Astrocyte (in vitro differentiated cells and primary cell): ENCODE data around the gene NABP2. TPM values are rescaled to one million over a fixed set of nuclear protein-coding genes. Genes with fewer than 3 reads are reported as not detected.
A peak's percentile ranks its signal among the peaks of the same experiment; 100 is the strongest.

ENCODE experiments used
- DNase-seq: peaks from one replicate; pipeline ENCODE4 v3.0.0-alpha.2; 2010; ENCODE audit warnings: low read depth
- FAIRE-seq: peaks from 2 replicates; lab custom pipeline; 2011; peaks lifted over from hg19 to GRCh38; lab: Jason Lieb, UNC
- H2AFZ ChIP-seq: 2 replicates; pipeline ENCODE4 v1.6.0; 2012; ENCODE audit warnings: low read depth, low read length, inconsistent platforms
- H3K27ac ChIP-seq: 2 replicates; pipeline ENCODE4 v1.5.1; 2011; ENCODE audit warnings: low read depth, low read length, inconsistent platforms
- H3K27me3 ChIP-seq: 2 replicates; pipeline ENCODE4 v1.6.0; 2011; ENCODE audit warnings: low read length, inconsistent platforms; ENCODE audit not compliant: insufficient read depth
- H3K36me3 ChIP-seq: 2 replicates; pipeline ENCODE4 v1.5.1; 2011; ENCODE audit warnings: low read length, inconsistent platforms; ENCODE audit not compliant: insufficient read depth
- H3K4me1 ChIP-seq: 2 replicates; pipeline ENCODE4 v1.5.1; 2011; ENCODE audit warnings: low read length, inconsistent platforms; ENCODE audit not compliant: insufficient read depth
- H3K4me2 ChIP-seq: 2 replicates; pipeline ENCODE4 v1.6.0; 2012; ENCODE audit warnings: low read length, inconsistent platforms
- H3K4me3 ChIP-seq: 2 replicates; pipeline ENCODE4 v1.5.1; 2011; ENCODE audit warnings: low read depth, mild to moderate bottlenecking, low read length, inconsistent platforms; ENCODE audit not compliant: insufficient read depth
- H3K79me2 ChIP-seq: 2 replicates; pipeline ENCODE4 v1.6.0; 2012; ENCODE audit warnings: mild to moderate bottlenecking, low read length, inconsistent platforms; ENCODE audit not compliant: insufficient read depth
- H3K9ac ChIP-seq: 2 replicates; pipeline ENCODE4 v1.6.0; 2012; ENCODE audit warnings: mild to moderate bottlenecking, low read length, inconsistent platforms
- H3K9me3 ChIP-seq: 2 replicates; pipeline ENCODE4 v1.5.1; 2012; ENCODE audit warnings: low read depth, mild to moderate bottlenecking, low read length, inconsistent platforms; ENCODE audit not compliant: insufficient read depth
- H4K20me1 ChIP-seq: 2 replicates; pipeline ENCODE4 v1.6.0; 2012; ENCODE audit warnings: low read length, inconsistent platforms; ENCODE audit not compliant: insufficient read depth
- H3K27ac Mint-ChIP-seq: one replicate; pipeline ENCODE4 v1.8.0; 2021; ENCODE audit warnings: mild to moderate bottlenecking, mixed read lengths; ENCODE audit not compliant: unreplicated experiment
- H3K27me3 Mint-ChIP-seq: one replicate; pipeline ENCODE4 v1.8.0; 2021; ENCODE audit warnings: low read depth, mixed read lengths; ENCODE audit not compliant: unreplicated experiment
- H3K36me3 Mint-ChIP-seq: one replicate; pipeline ENCODE4 v1.8.0; 2021; ENCODE audit warnings: low read depth, mixed read lengths; ENCODE audit not compliant: unreplicated experiment
- H3K4me1 Mint-ChIP-seq: one replicate; pipeline ENCODE4 v1.8.0; 2021; ENCODE audit warnings: low read depth, mixed read lengths; ENCODE audit not compliant: unreplicated experiment
- H3K4me3 Mint-ChIP-seq: one replicate; pipeline ENCODE4 v1.8.0; 2021; ENCODE audit warnings: mild to moderate bottlenecking, moderate library complexity, mixed read lengths; ENCODE audit not compliant: unreplicated experiment
- H3K9me3 Mint-ChIP-seq: one replicate; pipeline ENCODE4 v1.8.0; 2021; ENCODE audit warnings: mild to moderate bottlenecking, mixed read lengths; ENCODE audit not compliant: unreplicated experiment
- CTCF ChIP-seq: IDR thresholded peaks from 2 replicates; pipeline ENCODE4 v1.5.1; 2011; ENCODE audit warnings: low read depth, mild to moderate bottlenecking, inconsistent platforms, low read length, moderate library complexity; ENCODE audit not compliant: insufficient read depth
- EZH2 ChIP-seq: IDR thresholded peaks from 2 replicates; pipeline ENCODE4 v1.6.1; 2012; ENCODE audit warnings: mild to moderate bottlenecking, low read length, inconsistent platforms; ENCODE audit not compliant: insufficient read depth
- total RNA-seq: library from RNA; stranded (reverse); gene quantifications from 2 replicates; pipeline ENCODE4 v1.2.1, GENCODE V29; 2021

NABP2 gene
- total RNA-seq, 1 donor from 2014 or later: 29.1 TPM

GRCh38 chr12:56202838-56203237 lies 21.3 kb upstream of the NABP2 start:
- no peak overlapping the region for H3K27ac ChIP-seq
- Mint-ChIP-seq H3K4me3 (no peak overlapping the region), H3K27ac (no peak overlapping the region), H3K9me3 (no peaks in the 10 kb centered on the region), H3K4me1 (peaks cover 19% of the 10 kb centered on the region), H3K36me3 (peaks cover 18% of the 10 kb centered on the region), H3K27me3 (no peaks in the 10 kb centered on the region)
- DNase-seq (no peak), FAIRE-seq (no peak)
- no peak overlapping the region for H3K4me2 ChIP-seq
- no peaks in the 10 kb centered on the region for H3K9me3 ChIP-seq
- TF ChIP-seq EZH2 (no peak), CTCF (no peak)
- peaks cover 27% of the 10 kb centered on the region for H4K20me1 ChIP-seq
- no peak overlapping the region for H2AFZ ChIP-seq
- H3K4me1 ChIP-seq: peaks cover 8% of the 10 kb centered on the region
- no peaks in the 10 kb centered on the region for H3K79me2 ChIP-seq
- no peaks in the 10 kb centered on the region for H3K27me3 ChIP-seq
- H3K9ac ChIP-seq: no peak overlapping the region
- peaks cover 34% of the 10 kb centered on the region for H3K36me3 ChIP-seq
- no peak overlapping the region for H3K4me3 ChIP-seq

- Histone ChIP-seq H3K79me2 (no peaks in the 10 kb centered on the region), H2AFZ (no peak overlapping the region), H3K27ac (no peak overlapping the region), H3K4me1 (peaks cover 8% of the 10 kb centered on the region), H3K9me3 (no peaks in the 10 kb centered on the region), H3K9ac (no peak overlapping the region), H3K4me3 (no peak overlapping the region), H3K36me3 (peaks cover 39% of the 10 kb centered on the region), H4K20me1 (peaks cover 27% of the 10 kb centered on the region), H3K27me3 (no peaks in the 10 kb centered on the region), H3K4me2 (no peak overlapping the region)
- H3K9me3 Mint-ChIP-seq: no peaks in the 10 kb centered on the region
- H3K27me3 Mint-ChIP-seq: no peaks in the 10 kb centered on the region
- no peak for FAIRE-seq
- no peak overlapping the region for H3K4me3 Mint-ChIP-seq
- no peak for DNase-seq
- H3K27ac Mint-ChIP-seq: no peak overlapping the region
- TF ChIP-seq CTCF: no peak
- TF ChIP-seq EZH2: no peak
- peaks cover 13% of the 10 kb centered on the region for H3K4me1 Mint-ChIP-seq
- peaks cover 18% of the 10 kb centered on the region for H3K36me3 Mint-ChIP-seq
Measured at GRCh38 chr12:56204275-56204674, 19.9 kb upstream of the NABP2 start.

GRCh38 chr12:56205445-56205844 lies 18.7 kb upstream of the NABP2 start:
- no peak overlapping the region for H3K9ac ChIP-seq
- Mint-ChIP-seq H3K9me3 (no peaks in the 10 kb centered on the region), H3K36me3 (peaks cover 23% of the 10 kb centered on the region), H3K4me3 (no peak overlapping the region), H3K4me1 (peaks cover 13% of the 10 kb centered on the region), H3K27me3 (no peaks in the 10 kb centered on the region), H3K27ac (no peak overlapping the region)
- no peaks in the 10 kb centered on the region for H3K79me2 ChIP-seq
- no peak overlapping the region for H2AFZ ChIP-seq
- peaks cover 8% of the 10 kb centered on the region for H3K4me1 ChIP-seq
- no peak overlapping the region for H3K4me3 ChIP-seq
- H3K27ac ChIP-seq: no peak overlapping the region
- DNase-seq: no peak
- no peaks in the 10 kb centered on the region for H3K9me3 ChIP-seq
- H3K27me3 ChIP-seq: no peaks in the 10 kb centered on the region
- H3K4me2 ChIP-seq: no peak overlapping the region
- TF ChIP-seq CTCF: peak; percentile 8
- TF ChIP-seq EZH2: no peak
- FAIRE-seq: no peak
- H3K36me3 ChIP-seq: peaks cover 47% of the 10 kb centered on the region
- peaks cover 31% of the 10 kb centered on the region for H4K20me1 ChIP-seq
